ENCODE measurements around the gene ATP8B4.

ATP8B4 gene

GRCh38 chr15:50059883-50060282 is 59.1 kb downstream of the ATP8B4 start:
- DNase-seq, result no peak

- no peak for DNase-seq
Measured at GRCh38 chr15:50059203-50059772, 59.7 kb downstream of the ATP8B4 start.

GRCh38 chr15:50057905-50058639 is 61.0 kb downstream of the ATP8B4 start:
- DNase-seq, result no peak

DNA sequence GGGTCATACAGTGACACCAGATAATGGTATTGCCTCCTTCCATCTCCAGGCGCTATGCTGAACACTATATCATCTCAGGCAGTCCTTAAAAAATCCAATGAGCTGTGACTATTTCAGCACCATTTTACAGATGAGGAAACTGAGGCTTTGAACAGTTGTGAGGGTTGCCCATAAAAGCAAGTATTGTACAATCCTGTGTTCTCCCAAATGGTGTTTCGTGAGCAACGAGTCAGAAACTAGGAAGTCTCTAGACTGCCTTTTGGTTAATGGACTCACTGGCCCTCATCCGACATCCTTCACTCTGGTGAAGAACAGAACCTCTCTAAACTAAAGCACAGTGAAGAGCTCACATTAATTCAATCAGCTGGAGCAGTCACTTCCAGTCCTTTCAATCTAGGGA is 61.8 kb downstream of the ATP8B4 start:
- DNase-seq, result no peak

DNA sequence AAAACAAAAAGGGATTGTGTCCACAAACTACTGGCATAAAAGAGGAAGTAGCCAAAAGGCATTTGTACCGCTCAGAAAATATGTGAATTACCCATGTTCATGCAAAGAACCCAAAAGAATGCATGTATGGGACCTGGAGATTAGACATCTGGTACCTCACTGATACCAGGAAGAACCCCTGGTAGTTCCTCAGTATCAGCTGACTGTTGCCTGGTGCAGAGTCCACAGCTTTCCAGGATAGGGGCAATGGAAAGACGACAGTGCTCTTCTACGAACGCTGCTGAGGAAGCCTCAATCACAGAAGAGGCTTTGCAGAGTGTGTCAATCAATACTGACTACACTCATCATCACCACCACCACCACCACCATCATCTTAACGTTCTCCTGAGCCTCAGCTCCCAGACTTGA is 63.3 kb downstream of the ATP8B4 start:
- DNase-seq, result no peak

GRCh38 chr15:50055332-50055731 is 63.7 kb downstream of the ATP8B4 start:
- no peak for DNase-seq

DNA sequence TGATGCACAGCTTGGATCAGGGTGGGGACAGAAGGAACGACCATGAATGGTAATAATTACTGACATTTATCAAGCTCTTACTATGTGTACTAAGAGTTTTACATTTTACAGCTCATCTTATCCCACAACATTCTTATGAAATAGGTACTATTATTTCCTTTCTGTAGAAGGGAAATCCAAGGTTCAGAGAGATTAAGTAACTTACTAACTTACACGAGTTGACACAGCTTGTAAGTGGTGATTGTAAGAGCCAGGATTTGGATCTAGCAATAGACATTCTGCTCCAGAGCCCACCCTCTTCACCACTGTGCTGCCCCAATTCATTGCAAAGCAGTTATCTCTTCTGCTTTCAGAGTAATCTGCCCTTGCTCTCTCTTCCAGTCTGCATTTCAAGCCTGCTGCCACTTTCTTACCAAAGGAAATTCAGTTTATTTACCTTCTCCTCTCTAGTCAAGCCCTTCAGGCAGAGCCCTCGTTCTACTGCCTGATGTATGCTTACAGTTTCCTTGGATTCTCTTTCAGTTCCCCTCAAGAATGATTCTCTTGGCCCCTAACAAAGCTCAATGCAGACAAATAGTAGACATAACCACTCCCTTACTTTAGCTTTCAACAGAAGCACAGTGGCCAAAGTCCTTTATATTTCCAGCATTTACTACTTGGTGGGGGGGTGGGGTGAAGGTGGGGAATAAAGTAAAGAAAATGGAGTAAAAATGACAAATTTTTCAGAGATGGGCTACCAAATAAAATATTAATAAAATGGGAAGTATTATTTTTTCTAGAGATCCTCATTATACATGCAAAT is 65.8 kb downstream of the ATP8B4 start:
- no peak for DNase-seq

DNA sequence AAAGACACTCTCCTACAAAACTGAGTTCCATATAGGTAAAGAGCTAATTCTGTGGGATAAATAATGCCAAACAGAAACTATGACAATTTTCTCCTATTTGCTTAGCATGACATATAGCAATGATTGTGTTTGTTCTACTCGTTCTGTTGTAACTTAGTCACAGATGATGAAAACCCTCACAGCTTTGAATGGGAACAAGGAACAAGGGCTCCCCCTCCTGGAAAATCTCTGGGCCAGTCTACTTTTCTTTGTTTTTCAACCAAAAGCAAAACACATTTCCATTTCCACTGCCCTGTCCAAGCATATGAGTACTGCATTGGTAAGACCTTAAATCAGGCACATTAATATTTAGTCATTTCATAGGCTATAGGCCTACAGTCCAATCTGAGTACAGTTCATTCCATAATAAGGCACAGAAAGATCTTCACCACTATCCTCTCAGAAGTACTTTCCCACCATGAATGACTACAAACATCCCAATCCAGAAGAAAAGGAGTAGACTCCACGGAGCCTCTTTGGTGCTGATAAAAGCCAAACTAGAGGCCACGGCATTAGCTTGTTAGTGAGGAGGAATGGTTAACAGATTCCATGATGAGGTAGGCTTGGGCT is 67.1 kb downstream of the ATP8B4 start:
- DNase-seq, result no peak

DNA sequence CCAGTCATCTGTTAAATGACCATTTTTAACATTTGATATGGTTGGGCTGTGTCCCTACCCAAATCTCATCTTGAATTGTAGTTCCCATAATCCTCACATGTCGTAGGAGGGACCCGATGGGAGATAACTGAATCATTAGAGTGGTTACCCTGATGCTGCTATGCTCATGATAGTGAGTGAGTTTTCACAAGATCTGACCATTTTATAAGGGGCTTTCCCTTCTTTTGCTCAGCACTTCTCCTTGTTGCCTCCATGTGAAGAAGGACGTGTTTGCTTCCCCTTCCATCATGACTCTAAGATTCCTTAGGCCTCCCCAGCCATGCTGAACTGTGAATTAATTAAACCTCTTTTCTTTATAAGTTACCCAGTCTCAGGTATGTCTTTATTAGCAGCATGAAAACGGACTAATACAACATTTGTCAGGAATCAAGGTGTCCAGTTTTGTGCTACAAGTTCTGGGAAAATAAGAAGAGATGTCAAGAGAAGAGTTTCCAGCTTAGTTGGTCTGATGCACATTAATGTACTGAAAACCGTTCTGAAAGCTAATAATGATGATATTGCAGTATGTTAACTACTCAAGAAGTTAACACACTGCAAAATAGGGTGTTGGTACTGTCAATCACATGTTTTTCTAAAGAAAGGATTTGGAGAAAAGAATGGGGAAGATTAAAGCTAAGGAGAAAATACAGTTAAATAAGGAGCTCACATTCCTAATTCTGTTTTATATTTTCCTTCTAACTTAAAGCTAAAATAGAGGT is 67.9 kb downstream of the ATP8B4 start:
- no peak for DNase-seq

- no peak for DNase-seq
Measured at GRCh38 chr15:50049871-50050270, 69.2 kb downstream of the ATP8B4 start.

- no peak for DNase-seq
Measured at GRCh38 chr15:50046867-50047266, 72.2 kb downstream of the ATP8B4 start.

GRCh38 chr15:50046159-50046558 is 72.9 kb downstream of the ATP8B4 start:
- no peak for DNase-seq

- DNase-seq, result no peak
Measured at GRCh38 chr15:50044904-50045303, 74.1 kb downstream of the ATP8B4 start.

DNA sequence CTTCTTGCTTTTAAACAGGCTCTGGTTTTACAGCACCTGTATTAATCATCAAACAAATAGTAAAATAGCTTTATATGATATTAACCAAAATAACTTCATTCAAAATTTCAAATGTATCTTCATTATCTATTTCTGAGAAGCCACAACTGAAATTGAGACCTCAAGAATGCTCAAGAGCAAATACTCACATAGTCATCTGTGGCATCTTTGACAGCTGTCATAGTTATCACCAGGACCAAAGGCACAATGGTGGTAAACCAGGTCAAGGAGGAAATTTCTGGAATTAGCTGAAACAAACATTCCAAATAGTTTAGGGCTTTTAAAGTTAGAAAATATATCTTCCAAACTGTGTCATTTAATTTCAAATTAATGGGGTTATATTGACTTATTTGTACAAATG is 74.6 kb downstream of the ATP8B4 start:
- no peak for DNase-seq

DNA sequence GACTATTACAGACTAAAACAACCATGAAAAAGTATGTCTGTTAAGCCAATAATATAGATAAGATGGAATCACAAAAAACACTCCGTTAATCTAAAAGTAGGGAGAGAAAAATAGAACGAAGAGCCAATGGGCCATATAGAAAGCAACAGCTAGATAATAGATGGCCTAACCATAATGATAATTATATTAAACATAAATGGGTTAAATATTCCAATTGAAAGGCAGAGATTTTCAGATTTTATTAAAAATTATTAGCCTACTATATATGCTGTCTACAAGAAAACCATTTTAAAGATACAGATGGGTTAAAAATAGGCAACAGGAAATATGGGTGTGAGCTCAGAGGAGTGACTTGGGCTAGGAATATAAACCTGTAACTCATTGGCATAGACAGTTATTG is 76.3 kb downstream of the ATP8B4 start:
- no peak for DNase-seq

GRCh38 chr15:50030456-50030855 is 88.6 kb downstream of the ATP8B4 start:
- no peak for DNase-seq

DNA sequence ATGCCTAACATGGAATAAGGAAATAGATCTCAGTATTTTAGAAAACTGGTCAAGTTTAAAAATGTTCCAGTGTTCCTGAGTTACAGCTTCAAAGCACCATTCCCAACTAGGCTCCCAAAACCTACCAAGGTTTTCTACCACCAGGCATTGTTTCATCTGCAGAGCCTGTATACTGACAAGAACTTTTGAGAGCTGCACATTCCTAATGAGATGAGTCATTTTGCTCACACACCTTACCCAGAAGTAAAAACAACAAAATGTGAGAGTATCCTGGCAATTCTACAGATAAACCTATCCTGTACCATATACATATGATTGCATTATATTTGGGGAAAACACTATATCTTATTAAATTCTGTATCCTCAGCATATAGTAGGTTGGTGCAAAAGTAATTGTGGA is 90.7 kb downstream of the ATP8B4 start:
- DNase-seq, result no peak

DNA sequence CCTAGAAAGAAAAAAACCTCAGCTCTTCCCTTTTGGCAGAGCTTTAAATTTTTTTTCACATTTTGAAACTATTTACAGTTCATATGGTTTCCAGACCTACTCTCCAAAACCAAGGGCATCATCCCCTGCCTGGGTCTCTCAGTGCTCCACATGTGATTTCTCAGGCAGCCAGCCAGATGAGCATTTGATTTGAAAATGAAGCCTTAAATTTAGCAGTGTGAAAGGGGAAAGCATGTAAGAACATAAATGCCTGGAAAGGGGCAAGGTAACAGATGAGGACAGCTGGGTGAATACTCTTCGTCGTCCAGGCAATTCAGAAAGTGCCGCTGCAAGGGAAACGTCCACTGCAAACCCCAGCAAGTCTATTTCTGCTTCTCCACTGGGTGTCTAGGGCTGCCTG is 94.8 kb downstream of the ATP8B4 start:
- DNase-seq, result no peak

DNA sequence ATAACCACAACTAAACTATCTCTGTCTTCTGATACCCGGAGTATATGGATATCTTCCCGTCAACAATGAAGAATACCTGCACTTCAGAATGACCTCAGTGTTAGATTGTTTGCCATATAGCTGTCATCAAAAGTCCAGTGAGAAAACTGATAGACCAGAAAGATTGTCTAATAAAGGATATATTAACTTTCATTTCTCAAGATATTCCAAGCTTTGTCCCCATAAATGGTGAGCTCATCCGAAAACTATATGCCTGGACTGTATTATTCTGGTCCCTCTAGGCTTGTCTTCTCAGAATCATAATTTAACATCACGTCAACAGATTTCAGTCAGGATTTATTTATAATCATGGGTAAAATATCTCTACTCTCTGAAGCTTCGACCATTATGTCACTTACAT is 100.5 kb downstream of the ATP8B4 start:
- DNase-seq, result no peak

DNA sequence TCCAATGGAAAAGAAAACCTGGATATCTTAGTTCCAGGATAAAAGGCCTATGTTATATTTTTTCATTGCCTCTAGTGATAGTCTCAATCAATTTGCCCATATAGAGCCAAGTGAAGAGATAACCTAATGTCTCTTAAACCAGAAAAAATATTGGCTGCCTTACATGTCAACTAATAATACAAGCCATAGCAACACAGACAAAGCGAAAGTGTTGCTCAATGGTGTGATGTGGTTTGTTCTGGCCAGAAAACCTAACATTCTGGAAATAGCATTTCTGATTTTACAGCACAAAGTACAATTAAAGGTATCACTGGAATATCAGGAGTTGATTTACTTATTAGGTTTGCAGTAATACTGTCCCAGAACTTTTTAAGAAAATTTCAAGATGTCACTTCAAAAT is 101.5 kb downstream of the ATP8B4 start:
- DNase-seq, result no peak

DNA sequence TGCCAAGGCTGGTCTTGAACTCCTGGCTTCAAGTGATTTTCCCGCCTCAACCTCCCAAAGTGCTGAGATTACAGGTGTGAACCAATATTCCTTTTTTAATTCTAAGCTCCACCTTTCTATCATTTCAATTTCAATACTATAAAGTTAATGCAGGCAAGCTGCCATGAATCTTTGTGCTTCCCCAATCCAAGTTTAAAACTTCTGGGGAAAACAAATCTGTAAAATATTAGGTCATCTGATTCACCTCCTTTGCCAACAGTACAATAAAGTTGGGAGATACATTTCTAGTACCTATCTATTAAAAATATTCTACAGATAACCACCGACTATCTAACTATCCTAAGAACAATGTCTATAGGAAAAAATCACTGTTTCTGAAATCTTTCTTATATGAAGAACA is 102.1 kb downstream of the ATP8B4 start:
- no peak for DNase-seq

DNA sequence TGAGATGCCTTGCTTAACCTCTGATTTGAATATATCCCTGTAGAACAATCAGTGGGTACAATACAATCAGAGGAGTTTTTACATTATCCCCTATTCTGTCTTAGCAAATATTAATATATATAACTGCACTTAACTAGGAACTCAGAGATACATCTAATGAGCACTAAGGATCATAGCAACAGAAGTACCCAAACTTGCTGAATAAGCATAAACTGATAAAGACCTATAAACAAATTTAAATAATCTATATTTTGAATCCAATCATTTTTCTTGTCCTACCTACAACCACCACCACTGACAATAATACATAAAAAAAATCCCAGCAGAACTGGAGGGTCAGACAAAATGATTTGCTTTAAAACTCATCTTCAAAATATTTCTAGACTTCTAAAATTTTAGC is 106.2 kb downstream of the ATP8B4 start:
- no peak for DNase-seq

DNA sequence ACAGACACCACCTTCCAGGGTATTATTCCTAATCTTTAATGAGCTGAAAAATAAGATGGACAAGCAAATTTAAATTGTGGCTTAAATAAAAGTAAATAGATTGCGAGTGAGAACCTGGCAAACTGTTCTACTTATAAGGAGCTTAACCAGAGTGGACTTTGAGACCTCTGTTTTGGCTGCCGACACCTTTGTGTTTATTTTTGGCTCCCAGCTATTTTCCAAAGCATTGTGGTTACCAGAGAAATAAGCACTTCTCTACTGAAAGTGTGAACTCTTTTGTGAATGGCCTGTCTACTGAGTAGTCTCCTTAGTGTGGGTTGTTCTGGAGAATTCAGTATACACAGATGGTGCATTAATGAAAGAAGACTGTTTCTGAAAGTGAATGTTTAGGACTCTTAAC is 109.4 kb downstream of the ATP8B4 start:
- no peak for DNase-seq
